HG03139 (cell line): ENCODE measurements around the gene ZNF236.

ENCODE experiments used
- ATAC-seq: cut with Tn5 transposase; IDR thresholded peaks from one replicate; pipeline ENCODE4 v1.9.1; 2021; ENCODE audit not compliant: unreplicated experiment

ZNF236 gene

GRCh38 chr18:77019641-77020040 is 197.3 kb downstream of the ZNF236 start:
- no peak for ATAC-seq
